H1 (cell line): ENCODE data around the gene MARCHF2. TPM values are rescaled to one million over a fixed set of nuclear protein-coding genes. Genes with fewer than 3 reads are reported as not detected.

ENCODE experiments used
- CTCF ChIP-seq, 3 experiments: IDR thresholded peaks; 1 replicate in 2 of 3; 2 replicates in 1 of 3; pipeline versions ENCODE4 v1.5.1 to v1.6.1; 2011; ENCODE audit warnings: low read length in 3 of 3, mild to moderate bottlenecking in 3 of 3, inconsistent platforms in 2 of 3, low read depth in 1 of 3, moderate library complexity in 1 of 3; ENCODE audit not compliant: insufficient read depth in 1 of 3; ENCODE audit errors: control extremely low read depth in 1 of 3
- POLR2A ChIP-seq, 2 experiments: IDR thresholded peaks; 1 replicate in 1 of 2; 2 replicates in 1 of 2; pipeline ENCODE4 v1.6.1; 2011; ENCODE audit warnings: low read depth in 2 of 2, low read length in 2 of 2, mild to moderate bottlenecking in 2 of 2; ENCODE audit errors: control extremely low read depth in 1 of 2
- RFX5 ChIP-seq: IDR thresholded peaks from 2 replicates; pipeline ENCODE4 v1.6.1; 2011; ENCODE audit warnings: low read depth, low read length, improper control_type of control experiment, borderline replicate concordance
- RNF2 ChIP-seq: fragments of 200-900, 300-1000 bp; sonication (generic); IDR thresholded peaks from 2 replicates; pipeline ENCODE4 v1.7.1; 2016; ENCODE audit warnings: borderline replicate concordance, low read depth, mild to moderate bottlenecking, antibody characterized with exemption, low read length; ENCODE audit not compliant: poor library complexity, severe bottlenecking; ENCODE audit errors: missing control alignments
- YY1 ChIP-seq: IDR thresholded peaks from 2 replicates; pipeline ENCODE4 v1.6.1; 2011; ENCODE audit warnings: low read depth, mild to moderate bottlenecking, low read length
- polyA plus RNA-seq, 7 experiments: library from polyadenylated mRNA; depleted of rRNA in 3 of 7; stranded (reverse) in 5 of 7; unstranded in 2 of 7; fragments of >200 nt in 5 of 7; fragments of 200-250 nt in 2 of 7; gene quantifications; 1 replicate in 5 of 7; 2 replicates in 1 of 7; 4 replicates in 1 of 7; pipeline versions ENCODE4 v1.2.1 to v1.2.3, GENCODE V29; 2011 to 2013; ENCODE audit warnings: missing spikeins in 2 of 7, mixed read lengths in 2 of 7
- total RNA-seq: library from RNA; stranded (reverse); fragmentation: NEBNext Ultra II Directional; extraction: Animal tissue kit (Norgen Biotek cat#: 25700); gene quantifications from 2 replicates; pipeline ENCODE4 v1.2.1, GENCODE V29; 2021

MARCHF2 gene
- total and polyA plus RNA-seq, 2 of the 8 experiments (the other 6 are each of a cell fraction or from before 2014, with no cell fraction given): 18.5 to 46.2 TPM

- TF ChIP-seq RNF2: no peak
- no peak for TF ChIP-seq POLR2A (IDR thresholded peaks at IDR 0.05; ENCODE audit: control extremely low read depth in 1 of 2, low read depth in 2 of 2, low read length in 2 of 2)
- TF ChIP-seq RFX5: no peak
- no peak for TF ChIP-seq CTCF (IDR thresholded peaks at IDR 0.05; ENCODE audit: control extremely low read depth in 1 of 3, insufficient read depth in 1 of 3, low read depth in 1 of 3, low read length in 3 of 3)
- TF ChIP-seq YY1: no peak
Measured at GRCh38 chr19:8426283-8426682, 13.2 kb downstream of the MARCHF2 start (continued).
